ENCODE results near the gene LRRC27.

LRRC27 gene

DNA sequence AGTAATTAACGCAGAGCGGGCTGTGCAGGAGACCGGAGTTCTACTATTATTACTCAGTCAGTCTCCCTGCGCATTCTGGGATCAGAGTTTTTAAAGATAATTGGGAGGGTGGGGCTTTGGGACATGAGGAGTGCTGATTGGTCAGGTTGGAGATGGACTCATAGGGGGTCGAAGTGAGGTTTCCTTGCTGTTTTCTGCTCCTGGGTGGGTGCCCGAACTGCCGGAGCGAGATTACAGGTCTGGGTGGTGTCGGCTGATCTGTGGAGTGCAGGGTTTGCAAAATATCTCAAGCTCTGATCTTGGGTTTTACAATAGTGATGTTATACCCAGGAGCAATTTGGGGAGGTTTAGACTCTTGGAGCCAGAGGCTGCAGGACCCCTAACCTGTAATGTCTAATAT, 3.9 kb upstream of the LRRC27 start:
- Histone ChIP-seq H3K27ac (ENCODE audit: insufficient read depth in 1 of 2, low read depth in 1 of 2, low read length in 2 of 2, poor library complexity in 1 of 2, severe bottlenecking in 2 of 2) (peak overlapping the region in 1 of 2 experiments; percentile 5), H3K4me3 (ENCODE audit: control insufficient read depth in 1 of 7, extremely low read depth in 1 of 7, insufficient read depth in 4 of 7, low read depth in 2 of 7, low read length in 6 of 7) (peak overlapping the region in 1 of 7 experiments; percentile 6)
- POLR2A ChIA-PET, result no interaction called here

DNA sequence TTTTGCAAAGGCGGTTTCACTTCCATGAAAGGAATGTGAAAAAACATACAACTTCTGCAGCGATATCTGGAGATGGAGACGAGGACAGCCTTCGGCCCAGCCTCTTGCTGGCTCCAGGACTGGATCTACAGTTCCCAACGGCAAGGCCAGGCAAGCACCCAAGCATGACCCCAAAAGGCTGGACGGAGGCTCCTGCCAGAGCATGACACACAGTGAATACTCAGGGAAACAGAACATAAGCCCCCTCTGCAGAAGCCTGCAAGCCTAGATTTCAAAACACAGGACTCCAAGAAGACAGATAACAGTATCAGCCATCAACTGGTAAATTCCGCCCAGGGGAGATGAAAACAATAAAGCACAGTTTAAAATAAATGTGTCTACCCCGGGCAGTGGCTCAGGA, 3.3 kb upstream of the LRRC27 start:
- H3K4me1 ChIP-seq (ENCODE audit: control extremely low read depth in 1 of 4, control insufficient read depth in 4 of 4, insufficient read depth in 4 of 4, low read length in 3 of 4), result peaks cover 10 to 51% (median 36%) of the 10 kb centered on the region in 4 experiments
- H3K36me3 ChIP-seq (ENCODE audit: control insufficient read depth in 4 of 4, insufficient read depth in 4 of 4, low read length in 3 of 4), result peaks cover 0 to 31% (median 18%) of the 10 kb centered on the region in 4 experiments
- CTCF ChIA-PET, result no interaction called here
- no peaks in the 10 kb centered on the region for H3K9me3 ChIP-seq (ENCODE audit: control extremely low read depth in 1 of 5, control insufficient read depth in 4 of 5, insufficient read depth in 2 of 5, low read depth in 1 of 5, low read length in 4 of 5)
- POLR2A ChIA-PET, result no interaction called here
- H3K4me3 ChIP-seq (ENCODE audit: control insufficient read depth in 1 of 7, extremely low read depth in 1 of 7, insufficient read depth in 4 of 7, low read depth in 2 of 7, low read length in 6 of 7), result peak overlapping the region in 3 of 7 experiments; percentile 28 to 97 (median 90)
- peak overlapping the region in 1 of 2 experiments; percentile 87 for H3K27ac ChIP-seq (ENCODE audit: insufficient read depth in 1 of 2, low read depth in 1 of 2, low read length in 2 of 2, poor library complexity in 1 of 2, severe bottlenecking in 2 of 2)
- no peaks in the 10 kb centered on the region for H3K27me3 ChIP-seq (replicated peaks in 2 of 5; ENCODE audit: control insufficient read depth in 4 of 5, insufficient read depth in 5 of 5, low read length in 4 of 5)
- DNase-seq, result no peak
- WGBS (ENCODE audit: insufficient coverage), result 97% methylated on average over 8 of the region's 8 CpGs

More for the DNA sequence above, 3.9 kb upstream of the LRRC27 start:
- Histone ChIP-seq H3K36me3 (ENCODE audit: control insufficient read depth in 4 of 4, insufficient read depth in 4 of 4, low read length in 3 of 4) (peaks cover 0 to 34% (median 19%) of the 10 kb centered on the region in 4 experiments), H3K9me3 (ENCODE audit: control extremely low read depth in 1 of 5, control insufficient read depth in 4 of 5, insufficient read depth in 2 of 5, low read depth in 1 of 5, low read length in 4 of 5) (no peaks in the 10 kb centered on the region), H3K4me1 (ENCODE audit: control extremely low read depth in 1 of 4, control insufficient read depth in 4 of 4, insufficient read depth in 4 of 4, low read length in 3 of 4) (peaks cover 10 to 46% (median 35%) of the 10 kb centered on the region in 4 experiments), H3K27me3 (replicated peaks in 2 of 5; ENCODE audit: control insufficient read depth in 4 of 5, insufficient read depth in 5 of 5, low read length in 4 of 5) (no peaks in the 10 kb centered on the region)
- DNase-seq, result no peak
- CTCF ChIA-PET, result interaction anchor here (1.0 kb wide), 1 partner anchor 9 kb away, joined by 3 read pairs; no protein-coding TSS in a partner anchor
- 98% methylated on average over 6 of the region's 9 CpGs for WGBS (ENCODE audit: insufficient coverage)

DNA sequence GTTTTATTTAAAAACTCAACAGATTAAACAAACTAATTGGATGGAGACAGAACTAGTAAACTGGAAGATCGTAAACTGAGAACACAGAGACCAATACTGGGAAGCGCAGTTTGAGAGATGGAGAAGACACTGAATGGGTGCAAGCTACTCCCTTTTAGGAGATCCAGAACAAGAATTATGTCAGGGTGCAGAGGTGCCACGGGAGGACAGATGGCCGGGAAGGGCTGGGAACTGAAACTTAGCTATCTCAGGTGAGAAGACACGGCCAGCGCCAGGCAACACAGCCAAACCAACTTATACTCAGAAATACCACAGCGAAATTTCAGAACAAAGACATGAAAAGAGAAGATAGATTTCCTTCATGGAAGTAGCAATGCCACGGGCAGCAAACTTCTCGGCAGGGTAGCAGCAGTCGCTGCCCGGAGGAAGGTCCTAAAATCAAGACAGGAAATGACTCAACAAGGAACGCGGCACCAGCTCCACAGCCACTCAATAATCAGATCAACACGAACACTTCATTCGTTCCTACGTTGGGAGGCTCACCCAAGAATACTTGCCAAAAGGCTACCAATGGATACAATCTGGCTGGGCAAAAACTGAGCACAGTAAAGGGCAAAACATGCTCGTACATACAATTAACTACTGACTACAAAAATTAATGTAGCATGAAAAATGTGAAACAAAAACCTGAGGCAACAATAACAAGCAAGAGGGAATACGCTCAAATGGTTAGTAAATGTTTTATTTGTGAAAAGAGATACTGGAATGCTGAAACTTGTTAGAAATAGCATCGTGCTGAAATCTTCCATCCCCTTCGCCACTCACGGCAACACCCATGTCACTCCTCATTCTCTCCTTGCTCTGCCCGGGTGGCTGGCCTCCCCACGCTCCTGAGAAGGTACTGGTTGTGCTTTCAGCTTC, 2.2 kb upstream of the LRRC27 start:
- ChIA-PET POLR2A (interaction anchor here (1.4 kb wide), 1 partner anchor 10 kb away, joined by 3 read pairs; no protein-coding TSS in a partner anchor), CTCF (no interaction called here)
- Histone ChIP-seq H3K4me1 (ENCODE audit: control extremely low read depth in 1 of 4, control insufficient read depth in 4 of 4, insufficient read depth in 4 of 4, low read length in 3 of 4) (peaks cover 12 to 57% (median 42%) of the 10 kb centered on the region in 4 experiments), H3K36me3 (ENCODE audit: control insufficient read depth in 4 of 4, insufficient read depth in 4 of 4, low read length in 3 of 4) (peaks cover 0 to 24% (median 15%) of the 10 kb centered on the region in 4 experiments), H3K27me3 (replicated peaks in 2 of 5; ENCODE audit: control insufficient read depth in 4 of 5, insufficient read depth in 5 of 5, low read length in 4 of 5) (no peaks in the 10 kb centered on the region), H3K27ac (ENCODE audit: insufficient read depth in 1 of 2, low read depth in 1 of 2, low read length in 2 of 2, poor library complexity in 1 of 2, severe bottlenecking in 2 of 2) (peak overlapping the region; percentile 4 to 87), H3K9me3 (ENCODE audit: control extremely low read depth in 1 of 5, control insufficient read depth in 4 of 5, insufficient read depth in 2 of 5, low read depth in 1 of 5, low read length in 4 of 5) (no peaks in the 10 kb centered on the region), H3K4me3 (ENCODE audit: control insufficient read depth in 1 of 7, extremely low read depth in 1 of 7, insufficient read depth in 4 of 7, low read depth in 2 of 7, low read length in 6 of 7) (peak overlapping the region in 6 of 7 experiments; percentile 53 to 100 (median 92))
- DNase-seq, result peak in 2 of 3 donors; percentile 48 to 63
- 17% methylated on average over 14 of the region's 23 CpGs for WGBS (ENCODE audit: insufficient coverage)

DNA sequence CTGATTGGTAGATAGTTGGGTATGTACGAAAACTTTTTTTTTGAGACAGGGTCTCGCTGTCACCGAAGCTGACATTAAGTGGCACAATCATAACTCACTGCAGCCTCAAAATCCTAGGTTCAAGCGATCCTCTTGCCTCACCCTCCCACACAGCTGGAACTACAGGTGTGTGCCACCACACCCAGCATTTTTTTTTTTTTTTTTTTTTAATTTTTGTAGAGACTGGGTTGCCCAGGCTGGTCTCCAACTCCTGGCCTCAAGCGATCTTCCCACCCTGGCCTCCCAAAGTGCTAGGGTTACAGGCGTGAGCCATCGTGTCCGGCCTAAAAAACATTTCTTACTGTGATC, 1.5 kb upstream of the LRRC27 start:
- peak overlapping the region in 1 of 2 experiments; percentile 87 for H3K27ac ChIP-seq (ENCODE audit: insufficient read depth in 1 of 2, low read depth in 1 of 2, low read length in 2 of 2, poor library complexity in 1 of 2, severe bottlenecking in 2 of 2)
- DNase-seq, result no peak
- H3K36me3 ChIP-seq (ENCODE audit: control insufficient read depth in 4 of 4, insufficient read depth in 4 of 4, low read length in 3 of 4), result peaks cover 0 to 24% (median 15%) of the 10 kb centered on the region in 4 experiments
- WGBS (ENCODE audit: insufficient coverage), result 91% methylated on average over 4 of the region's 8 CpGs
- H3K4me3 ChIP-seq (ENCODE audit: control insufficient read depth in 1 of 7, extremely low read depth in 1 of 7, insufficient read depth in 4 of 7, low read depth in 2 of 7, low read length in 6 of 7), result peak overlapping the region in 6 of 7 experiments; percentile 53 to 100 (median 92)
- H3K9me3 ChIP-seq (ENCODE audit: control extremely low read depth in 1 of 5, control insufficient read depth in 4 of 5, insufficient read depth in 2 of 5, low read depth in 1 of 5, low read length in 4 of 5), result no peaks in the 10 kb centered on the region
- H3K4me1 ChIP-seq (ENCODE audit: control extremely low read depth in 1 of 4, control insufficient read depth in 4 of 4, insufficient read depth in 4 of 4, low read length in 3 of 4), result peaks cover 14 to 59% (median 45%) of the 10 kb centered on the region in 4 experiments
- ChIA-PET POLR2A (interaction anchor here (0.7 to 1.4 kb wide), 2 partner anchors 10 to 27 kb away, joined by 3 read pairs; no protein-coding TSS in a partner anchor), CTCF (no interaction called here)
- H3K27me3 ChIP-seq (replicated peaks in 2 of 5; ENCODE audit: control insufficient read depth in 4 of 5, insufficient read depth in 5 of 5, low read length in 4 of 5), result no peaks in the 10 kb centered on the region

DNA sequence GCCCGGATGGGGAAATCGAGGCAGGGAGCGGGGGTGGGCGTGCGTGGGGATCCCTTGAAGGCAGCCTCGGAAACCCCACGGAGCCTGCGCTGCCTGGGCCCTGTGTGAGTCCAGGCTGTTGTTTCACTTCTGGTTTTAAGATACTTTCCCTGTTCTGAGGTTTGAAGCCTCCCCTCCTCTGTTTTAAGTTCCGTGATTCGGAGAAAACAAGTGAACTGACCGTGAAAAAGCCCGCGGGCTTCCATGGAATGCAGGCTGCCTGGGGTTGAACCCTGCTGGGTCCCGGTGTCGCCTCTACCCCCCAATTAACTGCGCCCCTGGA, 401 bp downstream of the LRRC27 start:
- 6% methylated on average over 16 of the region's 16 CpGs for WGBS (ENCODE audit: insufficient coverage)

DNA sequence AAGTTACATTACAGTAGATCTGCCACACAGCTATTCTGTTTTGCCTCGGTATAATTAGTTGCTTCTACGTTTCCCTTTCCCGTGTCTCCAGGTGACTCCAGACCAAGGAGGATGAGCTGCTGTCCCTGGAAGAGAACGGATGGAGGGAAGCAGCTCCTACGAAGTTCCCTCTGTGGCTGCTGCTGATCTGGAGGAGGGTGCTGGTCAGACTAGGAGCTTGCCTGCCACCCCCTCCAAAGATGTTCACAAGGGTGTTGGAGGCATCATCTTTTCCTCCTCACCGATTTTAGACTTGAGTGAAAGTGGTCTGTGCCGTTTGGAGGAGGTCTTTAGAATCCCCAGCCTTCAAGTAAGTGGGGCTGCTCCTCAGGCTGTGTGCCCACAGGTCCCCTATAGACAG, 1.4 kb downstream of the LRRC27 start:
- 98% methylated on average over 5 of the region's 7 CpGs for WGBS (ENCODE audit: insufficient coverage)
- Histone ChIP-seq H3K4me3 (ENCODE audit: control insufficient read depth in 1 of 7, extremely low read depth in 1 of 7, insufficient read depth in 4 of 7, low read depth in 2 of 7, low read length in 6 of 7) (no peak overlapping the region), H3K27ac (ENCODE audit: insufficient read depth in 1 of 2, low read depth in 1 of 2, low read length in 2 of 2, poor library complexity in 1 of 2, severe bottlenecking in 2 of 2) (no peak overlapping the region), H3K36me3 (ENCODE audit: control insufficient read depth in 4 of 4, insufficient read depth in 4 of 4, low read length in 3 of 4) (peaks cover 0 to 8% (median 4%) of the 10 kb centered on the region in 4 experiments), H3K9me3 (ENCODE audit: control extremely low read depth in 1 of 5, control insufficient read depth in 4 of 5, insufficient read depth in 2 of 5, low read depth in 1 of 5, low read length in 4 of 5) (no peaks in the 10 kb centered on the region), H3K27me3 (replicated peaks in 2 of 5; ENCODE audit: control insufficient read depth in 4 of 5, insufficient read depth in 5 of 5, low read length in 4 of 5) (no peaks in the 10 kb centered on the region), H3K4me1 (ENCODE audit: control extremely low read depth in 1 of 4, control insufficient read depth in 4 of 4, insufficient read depth in 4 of 4, low read length in 3 of 4) (peaks cover 17 to 75% (median 60%) of the 10 kb centered on the region in 4 experiments)
- CTCF ChIA-PET, result no interaction called here
- POLR2A ChIA-PET, result no interaction called here
- no peak for DNase-seq

More for the DNA sequence above, 401 bp downstream of the LRRC27 start:
- Histone ChIP-seq H3K36me3 (ENCODE audit: control insufficient read depth in 4 of 4, insufficient read depth in 4 of 4, low read length in 3 of 4) (peaks cover 0 to 13% (median 10%) of the 10 kb centered on the region in 4 experiments), H3K27ac (ENCODE audit: insufficient read depth in 1 of 2, low read depth in 1 of 2, low read length in 2 of 2, poor library complexity in 1 of 2, severe bottlenecking in 2 of 2) (peak overlapping the region; percentile 75 to 84), H3K4me3 (ENCODE audit: control insufficient read depth in 1 of 7, extremely low read depth in 1 of 7, insufficient read depth in 4 of 7, low read depth in 2 of 7, low read length in 6 of 7) (peak overlapping the region; percentile 72 to 91 (median 82)), H3K27me3 (replicated peaks in 2 of 5; ENCODE audit: control insufficient read depth in 4 of 5, insufficient read depth in 5 of 5, low read length in 4 of 5) (no peaks in the 10 kb centered on the region), H3K4me1 (ENCODE audit: control extremely low read depth in 1 of 4, control insufficient read depth in 4 of 4, insufficient read depth in 4 of 4, low read length in 3 of 4) (peaks cover 17 to 75% (median 58%) of the 10 kb centered on the region in 4 experiments), H3K9me3 (ENCODE audit: control extremely low read depth in 1 of 5, control insufficient read depth in 4 of 5, insufficient read depth in 2 of 5, low read depth in 1 of 5, low read length in 4 of 5) (no peaks in the 10 kb centered on the region)
- DNase-seq, result peak in 2 of 3 donors; percentile 31 to 52
- ChIA-PET POLR2A (no interaction called here), CTCF (no interaction called here)
